HG02798 (cell line): ENCODE data around the gene MAGEB17.

Experiments
- ATAC-seq: cut with Tn5 transposase; IDR thresholded peaks from one replicate; pipeline ENCODE4 v1.9.1; 2021; ENCODE audit warnings: mild to moderate bottlenecking; ENCODE audit not compliant: unreplicated experiment, poor library complexity

MAGEB17 gene

DNA sequence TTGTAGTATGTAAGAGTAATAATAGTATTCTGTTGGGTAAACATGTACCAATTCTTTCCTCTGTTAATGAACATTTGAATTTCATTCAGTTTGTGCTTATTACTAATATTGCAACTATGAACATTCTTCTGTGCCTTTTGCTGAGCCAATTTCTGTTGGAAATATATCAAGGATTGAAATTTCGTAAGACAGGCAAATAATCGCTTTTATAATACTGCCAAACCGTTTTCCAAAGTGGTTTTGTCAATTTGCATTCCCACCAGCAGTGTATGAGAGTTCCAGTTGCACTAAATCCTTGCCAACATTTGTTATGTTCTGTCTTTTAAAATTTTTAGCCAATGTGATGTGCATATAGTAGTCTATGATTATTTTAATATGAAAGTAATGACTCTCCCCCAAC is 38.6 kb downstream of the MAGEB17 start:
- ATAC-seq, result no peak

DNA sequence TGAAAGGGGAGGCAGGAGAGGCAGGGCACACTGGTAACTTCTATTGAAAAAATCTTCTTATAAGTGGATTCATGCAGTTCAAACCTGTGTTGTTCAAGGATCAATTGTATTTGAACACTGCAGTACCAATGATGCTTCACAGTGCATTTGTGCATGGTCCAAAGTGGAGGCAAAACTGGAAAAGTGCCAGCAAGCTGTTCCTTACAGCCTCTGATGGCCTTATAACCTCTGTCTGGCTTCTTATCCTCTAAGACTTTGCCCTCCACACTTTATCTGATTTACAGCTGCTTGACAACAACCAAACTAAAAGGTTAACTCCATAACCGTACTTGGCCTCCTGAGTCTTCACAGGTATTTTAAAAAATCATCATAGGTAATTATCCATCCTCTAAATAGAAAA is 40.4 kb downstream of the MAGEB17 start:
- no peak for ATAC-seq

DNA sequence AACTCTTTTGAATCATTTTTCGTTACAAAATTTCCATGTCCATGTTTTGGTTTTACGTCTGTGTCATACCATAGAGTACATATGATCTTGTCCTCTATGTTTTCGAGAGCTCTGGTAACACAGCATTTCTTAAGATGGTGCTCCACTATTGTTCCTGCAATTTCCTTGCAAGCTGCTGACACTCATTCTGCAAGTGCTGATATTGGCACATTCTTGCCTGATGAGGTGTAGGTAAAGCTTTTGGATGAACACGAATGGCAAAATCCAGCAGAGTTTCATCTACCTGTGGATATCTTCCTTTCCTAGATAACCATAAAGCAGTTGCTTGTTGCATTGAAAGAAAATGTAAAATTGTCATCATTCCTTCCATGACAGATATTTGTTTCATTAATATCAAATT is 41.3 kb downstream of the MAGEB17 start:
- no peak for ATAC-seq

DNA sequence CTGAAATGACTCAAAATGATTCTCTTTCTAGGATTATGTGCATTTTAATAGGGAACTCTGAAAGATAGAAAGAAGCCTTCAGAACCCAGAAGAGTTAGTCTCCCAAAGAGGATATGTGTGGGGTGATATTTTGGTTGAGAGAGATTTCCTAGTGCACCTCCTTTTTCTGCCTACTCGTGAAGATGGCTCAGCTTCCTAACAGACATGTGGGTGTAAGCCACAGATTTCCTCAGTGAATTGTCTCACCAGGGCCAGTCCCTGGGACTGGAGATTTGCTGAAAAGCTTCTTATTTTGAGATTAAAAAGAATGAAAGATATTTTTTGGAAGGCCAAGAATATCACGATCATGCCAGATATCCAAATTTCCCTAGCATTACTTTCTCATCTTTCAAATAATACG is 42.8 kb downstream of the MAGEB17 start:
- ATAC-seq, result no peak

DNA sequence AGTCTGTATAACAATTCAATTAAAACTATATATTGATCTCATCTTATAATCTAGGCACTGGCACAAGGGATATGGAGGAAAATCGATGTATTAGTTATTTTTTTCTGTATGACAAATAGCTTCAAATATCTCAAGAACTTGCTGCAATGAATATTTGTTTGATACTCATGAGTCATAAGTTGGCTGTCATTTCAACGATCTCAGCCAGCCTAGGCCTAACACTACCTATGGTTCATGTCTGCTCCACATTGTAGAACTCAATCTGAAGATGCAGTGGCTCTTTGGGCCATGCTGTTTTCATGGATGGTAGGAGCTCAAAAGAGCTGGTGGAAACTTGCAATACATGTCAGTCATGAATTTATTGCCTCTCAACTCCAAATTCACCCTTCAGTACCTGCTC is 44.7 kb downstream of the MAGEB17 start:
- ATAC-seq, result no peak

DNA sequence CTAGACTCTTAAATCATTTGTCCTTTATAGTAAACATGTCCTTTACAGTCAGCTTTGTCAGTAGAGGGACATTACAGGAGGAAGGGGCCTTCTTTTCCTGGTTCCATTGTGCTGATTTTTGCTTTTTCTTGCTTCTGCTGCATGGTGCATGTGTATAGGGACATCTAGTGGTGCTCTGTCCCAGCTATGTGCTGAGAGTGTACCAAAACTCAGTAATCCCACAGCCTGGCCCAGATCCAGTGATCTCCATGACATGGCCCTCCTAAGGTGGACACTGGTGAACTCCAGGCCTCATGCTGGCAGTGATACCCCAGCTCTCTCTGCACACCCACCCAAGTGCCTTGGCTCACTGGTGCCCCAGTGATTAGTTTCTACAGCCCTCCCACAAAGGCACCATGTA is 45.2 kb downstream of the MAGEB17 start:
- ATAC-seq, result no peak

DNA sequence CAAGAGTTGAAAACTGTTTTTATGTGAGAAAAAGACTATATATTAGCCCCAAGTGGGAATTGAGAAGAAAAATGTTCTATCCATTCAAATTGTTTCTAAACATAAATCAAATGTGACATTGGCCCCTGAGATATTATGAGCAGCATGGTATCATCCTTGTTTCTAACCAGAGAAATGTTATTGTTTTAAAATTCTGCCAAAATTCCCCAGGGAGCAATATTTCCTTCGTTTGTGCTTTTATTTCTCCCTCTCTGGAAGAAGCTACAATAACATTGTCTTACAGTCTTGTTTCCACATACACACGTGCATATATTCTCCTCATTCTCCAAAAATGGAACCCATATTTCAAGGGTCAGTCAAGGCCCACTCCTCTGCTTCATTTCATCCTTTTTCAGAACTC is 46.7 kb downstream of the MAGEB17 start:
- ATAC-seq, result no peak

DNA sequence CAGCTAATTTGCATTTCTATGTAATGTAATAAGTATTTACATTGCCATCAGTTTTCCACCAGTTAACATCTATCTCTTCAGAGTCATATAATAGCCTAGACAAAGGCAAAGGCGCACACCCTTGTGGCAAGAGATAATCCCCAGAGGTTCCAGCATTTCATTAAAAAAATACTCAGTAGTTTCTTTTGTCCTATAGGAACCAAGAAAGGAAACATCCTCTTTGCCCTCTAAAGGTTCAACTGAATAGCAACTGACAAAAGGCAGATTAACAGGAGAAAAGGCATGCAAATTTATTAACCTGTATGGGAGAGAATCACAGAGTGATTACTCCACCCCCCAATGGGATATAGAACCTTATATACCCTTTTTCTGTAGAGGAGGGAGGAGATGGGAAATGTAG is 48.4 kb downstream of the MAGEB17 start:
- ATAC-seq, result no peak
